ENCODE data around the gene HS6ST2. TPM values are rescaled to one million over a fixed set of nuclear protein-coding genes. Genes with fewer than 3 reads are reported as not detected.

The HS6ST2 gene
- total RNA-seq, 1 experiment from 2014 or later, result not detected

DNA sequence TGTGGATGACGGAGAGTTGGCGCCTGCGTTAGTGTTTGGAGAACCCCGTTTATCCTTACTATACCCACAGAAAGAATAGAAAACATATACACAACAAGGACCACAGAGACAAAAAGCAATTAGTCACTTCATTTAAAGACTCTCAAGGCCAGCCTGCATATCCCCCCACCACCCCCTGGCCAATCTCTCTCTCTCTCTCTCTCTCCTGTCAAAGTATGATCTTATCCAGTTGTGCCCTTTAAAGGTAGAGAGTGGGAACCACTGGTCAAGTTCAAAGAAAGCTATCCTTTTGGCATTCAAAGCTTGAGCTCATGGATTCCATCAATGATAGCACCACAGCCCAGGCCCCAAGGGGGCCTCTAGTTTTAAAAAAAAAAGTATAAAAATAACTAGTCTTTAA, 289.3 kb downstream of the HS6ST2 start:
- Histone ChIP-seq H3K27me3 (replicated peaks) (no peaks in the 10 kb centered on the region), H3K9me3 (replicated peaks) (no peaks in the 10 kb centered on the region), H3K27ac (no peak overlapping the region), H3K36me3 (no peaks in the 10 kb centered on the region), H3K4me3 (no peak overlapping the region), H3K4me1 (replicated peaks) (no peaks in the 10 kb centered on the region)
- no peak for DNase-seq (ENCODE audit: low read depth in 1 of 2, low spot score in 2 of 2)

- Histone ChIP-seq H3K4me3 (no peak overlapping the region), H3K27me3 (replicated peaks) (no peaks in the 10 kb centered on the region), H3K9me3 (replicated peaks) (no peaks in the 10 kb centered on the region), H3K4me1 (replicated peaks) (no peaks in the 10 kb centered on the region), H3K27ac (no peak overlapping the region), H3K36me3 (no peaks in the 10 kb centered on the region)
- no peak for DNase-seq (ENCODE audit: low read depth in 1 of 2, low spot score in 2 of 2)
Measured at GRCh38 chrX:132668178-132668577, 290.3 kb downstream of the HS6ST2 start.

GRCh38 chrX:132665676-132666075, 292.8 kb downstream of the HS6ST2 start:
- Histone ChIP-seq H3K27me3 (replicated peaks) (no peaks in the 10 kb centered on the region), H3K27ac (no peak overlapping the region), H3K9me3 (replicated peaks) (no peaks in the 10 kb centered on the region), H3K4me1 (replicated peaks) (no peaks in the 10 kb centered on the region), H3K36me3 (no peaks in the 10 kb centered on the region), H3K4me3 (no peak overlapping the region)
- DNase-seq (ENCODE audit: low read depth in 1 of 2, low spot score in 2 of 2), result no peak

DNA sequence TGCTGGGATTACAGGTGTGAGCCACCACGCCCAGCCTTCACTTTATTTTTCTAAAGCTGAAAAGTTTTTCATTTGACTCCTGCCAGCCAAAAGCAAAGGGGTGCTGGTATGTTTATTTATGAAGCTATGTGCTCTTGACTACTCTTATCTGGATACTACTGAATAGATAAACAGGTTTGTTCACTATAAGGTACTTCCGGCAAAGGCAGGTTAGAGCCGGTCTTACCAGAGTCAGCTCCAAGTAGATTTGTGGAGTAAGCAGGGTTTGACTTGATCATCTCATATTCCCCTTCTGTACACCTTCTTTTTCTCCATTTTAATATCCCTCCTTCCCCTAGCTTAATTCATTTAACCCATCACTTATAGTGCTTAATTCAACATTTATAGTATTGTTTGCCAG, 294.2 kb downstream of the HS6ST2 start:
- no peaks in the 10 kb centered on the region for H3K9me3 ChIP-seq (replicated peaks)
- no peaks in the 10 kb centered on the region for H3K27me3 ChIP-seq (replicated peaks)

GRCh38 chrX:132662844-132663243, 295.6 kb downstream of the HS6ST2 start:
- H3K4me3 ChIP-seq, result no peak overlapping the region
- H3K9me3 ChIP-seq (replicated peaks), result no peaks in the 10 kb centered on the region
- H3K27ac ChIP-seq, result no peak overlapping the region
- H3K27me3 ChIP-seq (replicated peaks), result no peaks in the 10 kb centered on the region
- no peak for DNase-seq (ENCODE audit: low read depth in 1 of 2, low spot score in 2 of 2)
- no peaks in the 10 kb centered on the region for H3K36me3 ChIP-seq
- H3K4me1 ChIP-seq (replicated peaks), result no peaks in the 10 kb centered on the region

More for the DNA sequence above, 294.2 kb downstream of the HS6ST2 start:
- Histone ChIP-seq H3K36me3 (no peaks in the 10 kb centered on the region), H3K4me1 (replicated peaks) (no peaks in the 10 kb centered on the region), H3K4me3 (no peak overlapping the region), H3K27ac (no peak overlapping the region)
- DNase-seq (ENCODE audit: low read depth in 1 of 2, low spot score in 2 of 2), result no peak

DNA sequence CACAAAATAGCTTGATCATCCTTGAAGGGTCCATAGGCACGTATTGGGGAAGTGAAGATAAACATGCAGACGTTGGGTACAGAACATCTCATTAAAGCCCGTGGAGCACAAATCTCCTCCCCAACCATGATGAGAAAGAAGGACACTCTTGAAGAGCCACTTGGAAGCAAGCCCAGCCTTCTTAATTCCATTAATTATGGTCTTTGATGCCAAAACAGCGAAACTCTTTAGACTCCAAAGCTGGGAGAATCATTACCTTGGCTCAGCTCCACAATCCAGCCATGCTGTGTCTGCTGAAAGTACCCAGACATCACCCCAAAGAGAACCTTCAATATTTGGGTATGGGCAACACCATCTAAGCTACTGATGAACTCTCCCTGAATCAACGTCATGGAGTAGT, 300.6 kb downstream of the HS6ST2 start:
- H3K4me1 ChIP-seq (replicated peaks), result no peaks in the 10 kb centered on the region
- H3K9me3 ChIP-seq (replicated peaks), result no peaks in the 10 kb centered on the region
- H3K27me3 ChIP-seq (replicated peaks), result no peaks in the 10 kb centered on the region
- H3K36me3 ChIP-seq, result no peaks in the 10 kb centered on the region
- H3K27ac ChIP-seq, result no peak overlapping the region
- no peak overlapping the region for H3K4me3 ChIP-seq
- no peak for DNase-seq (ENCODE audit: low read depth in 1 of 2, low spot score in 2 of 2)

DNA sequence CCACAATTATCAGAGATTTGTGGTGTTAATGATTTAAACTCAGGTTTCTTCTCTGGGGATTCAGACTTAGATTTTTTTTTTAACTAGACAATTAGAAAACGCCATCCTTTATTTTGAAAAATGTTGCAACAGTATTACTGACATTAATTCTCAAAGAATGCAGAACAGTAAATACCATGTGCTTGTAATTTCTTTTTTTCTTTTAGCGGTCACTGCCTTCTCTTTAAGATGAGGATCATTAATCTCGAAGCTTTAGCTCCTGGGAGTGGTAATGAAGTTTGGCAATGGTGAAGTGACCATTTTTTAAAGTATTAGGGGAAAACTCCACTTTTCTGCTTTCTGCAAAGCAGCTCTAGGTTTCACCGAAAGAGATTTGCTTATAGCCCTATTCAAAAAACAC, 305.6 kb downstream of the HS6ST2 start:
- no peak overlapping the region for H3K4me3 ChIP-seq
- H3K9me3 ChIP-seq (replicated peaks), result no peaks in the 10 kb centered on the region
- no peaks in the 10 kb centered on the region for H3K27me3 ChIP-seq (replicated peaks)
- no peaks in the 10 kb centered on the region for H3K4me1 ChIP-seq (replicated peaks)
- no peaks in the 10 kb centered on the region for H3K36me3 ChIP-seq
- DNase-seq (ENCODE audit: low read depth in 1 of 2, low spot score in 2 of 2), result no peak
- no peak overlapping the region for H3K27ac ChIP-seq

DNA sequence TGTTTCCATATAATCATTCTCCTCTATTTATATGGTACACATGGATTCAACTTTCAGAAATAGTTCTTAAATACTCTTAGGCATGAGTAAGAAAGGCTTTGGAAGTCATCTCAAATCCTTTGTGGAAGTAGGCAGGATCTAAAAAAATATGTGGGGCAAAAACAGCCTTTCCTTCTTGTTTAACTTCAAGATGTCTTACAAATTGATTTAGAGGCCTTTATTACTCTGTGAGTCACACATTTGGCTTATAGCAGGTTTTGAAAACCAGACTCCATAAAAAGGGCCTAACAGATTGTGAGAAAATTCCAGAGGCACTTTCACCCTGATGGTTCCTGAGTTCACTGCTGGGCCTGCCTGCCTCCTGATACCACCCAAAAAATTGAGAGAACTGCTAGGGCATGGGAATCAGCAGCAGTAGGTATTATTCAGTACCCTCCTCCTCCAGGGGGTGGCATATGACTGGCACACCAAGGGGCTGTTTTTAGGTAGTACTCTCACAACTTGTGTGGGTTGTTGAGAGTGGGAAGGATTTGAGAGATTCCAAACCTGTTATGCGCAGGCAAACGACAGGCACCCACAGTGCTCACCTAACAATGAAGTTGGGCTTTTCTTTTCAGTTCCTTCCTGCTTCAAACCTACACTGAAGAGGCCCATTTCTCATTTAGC, 306.9 kb downstream of the HS6ST2 start:
- no peak for DNase-seq (ENCODE audit: low read depth in 1 of 2, low spot score in 2 of 2)
- Histone ChIP-seq H3K4me1 (replicated peaks) (no peaks in the 10 kb centered on the region), H3K27me3 (replicated peaks) (no peaks in the 10 kb centered on the region), H3K9me3 (replicated peaks) (no peaks in the 10 kb centered on the region), H3K4me3 (no peak overlapping the region), H3K36me3 (no peaks in the 10 kb centered on the region), H3K27ac (no peak overlapping the region)

DNA sequence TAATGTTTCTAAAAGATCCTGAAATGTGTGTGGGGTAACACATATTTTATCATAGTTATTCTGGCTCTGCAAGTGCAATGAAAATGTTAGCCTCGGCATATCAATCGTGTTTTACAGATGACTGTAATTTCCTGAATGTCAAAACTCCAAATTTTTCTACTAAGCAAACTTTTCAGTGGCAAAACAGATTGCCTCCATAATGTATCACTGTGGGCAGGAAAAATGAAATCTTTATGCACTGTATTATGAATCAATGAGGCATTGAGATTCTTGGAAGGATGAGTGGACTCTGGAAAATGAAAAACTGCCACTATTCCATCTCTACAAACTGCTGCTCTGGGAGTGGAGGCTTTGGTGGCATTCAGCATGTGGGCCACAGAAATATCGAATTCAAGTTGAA, 309.5 kb downstream of the HS6ST2 start:
- Histone ChIP-seq H3K9me3 (replicated peaks) (no peaks in the 10 kb centered on the region), H3K27me3 (replicated peaks) (no peaks in the 10 kb centered on the region), H3K4me1 (replicated peaks) (no peaks in the 10 kb centered on the region), H3K4me3 (no peak overlapping the region), H3K36me3 (no peaks in the 10 kb centered on the region), H3K27ac (no peak overlapping the region)
- no peak for DNase-seq (ENCODE audit: low read depth in 1 of 2, low spot score in 2 of 2)

- DNase-seq (ENCODE audit: low read depth in 1 of 2, low spot score in 2 of 2), result no peak
- Histone ChIP-seq H3K4me1 (replicated peaks) (no peaks in the 10 kb centered on the region), H3K27ac (no peak overlapping the region), H3K9me3 (replicated peaks) (no peaks in the 10 kb centered on the region), H3K4me3 (no peak overlapping the region), H3K36me3 (no peaks in the 10 kb centered on the region), H3K27me3 (replicated peaks) (no peaks in the 10 kb centered on the region)
Measured at GRCh38 chrX:132639446-132639845, 319.0 kb downstream of the HS6ST2 start.

GRCh38 chrX:132638313-132638712, 320.1 kb downstream of the HS6ST2 start:
- H3K4me1 ChIP-seq (replicated peaks), result no peaks in the 10 kb centered on the region
- H3K27ac ChIP-seq, result no peak overlapping the region
- no peaks in the 10 kb centered on the region for H3K9me3 ChIP-seq (replicated peaks)
- no peak for DNase-seq (ENCODE audit: low read depth in 1 of 2, low spot score in 2 of 2)
- H3K4me3 ChIP-seq, result no peak overlapping the region
- no peaks in the 10 kb centered on the region for H3K27me3 ChIP-seq (replicated peaks)
- no peaks in the 10 kb centered on the region for H3K36me3 ChIP-seq

- Histone ChIP-seq H3K4me3 (no peak overlapping the region), H3K27me3 (replicated peaks) (no peaks in the 10 kb centered on the region), H3K27ac (no peak overlapping the region), H3K36me3 (no peaks in the 10 kb centered on the region), H3K9me3 (replicated peaks) (no peaks in the 10 kb centered on the region), H3K4me1 (replicated peaks) (no peaks in the 10 kb centered on the region)
- no peak for DNase-seq (ENCODE audit: low read depth in 1 of 2, low spot score in 2 of 2)
Measured at GRCh38 chrX:132636080-132636479, 322.3 kb downstream of the HS6ST2 start.

- no peaks in the 10 kb centered on the region for H3K27me3 ChIP-seq (replicated peaks)
- DNase-seq (ENCODE audit: low read depth in 1 of 2, low spot score in 2 of 2), result no peak
- no peaks in the 10 kb centered on the region for H3K9me3 ChIP-seq (replicated peaks)
- no peak overlapping the region for H3K4me3 ChIP-seq
- no peaks in the 10 kb centered on the region for H3K36me3 ChIP-seq
- no peak overlapping the region for H3K27ac ChIP-seq
- H3K4me1 ChIP-seq (replicated peaks), result no peaks in the 10 kb centered on the region
Measured at GRCh38 chrX:132634521-132634920, 323.9 kb downstream of the HS6ST2 start.

GRCh38 chrX:132631579-132632232, 326.7 kb downstream of the HS6ST2 start:
- DNase-seq (ENCODE audit: low read depth in 1 of 2, low spot score in 2 of 2), result peak in 1 of 2 experiments; percentile 8
- Histone ChIP-seq H3K27me3 (replicated peaks) (no peaks in the 10 kb centered on the region), H3K4me3 (no peak overlapping the region), H3K27ac (no peak overlapping the region), H3K9me3 (replicated peaks) (no peaks in the 10 kb centered on the region), H3K36me3 (no peaks in the 10 kb centered on the region), H3K4me1 (replicated peaks) (no peaks in the 10 kb centered on the region)

DNA sequence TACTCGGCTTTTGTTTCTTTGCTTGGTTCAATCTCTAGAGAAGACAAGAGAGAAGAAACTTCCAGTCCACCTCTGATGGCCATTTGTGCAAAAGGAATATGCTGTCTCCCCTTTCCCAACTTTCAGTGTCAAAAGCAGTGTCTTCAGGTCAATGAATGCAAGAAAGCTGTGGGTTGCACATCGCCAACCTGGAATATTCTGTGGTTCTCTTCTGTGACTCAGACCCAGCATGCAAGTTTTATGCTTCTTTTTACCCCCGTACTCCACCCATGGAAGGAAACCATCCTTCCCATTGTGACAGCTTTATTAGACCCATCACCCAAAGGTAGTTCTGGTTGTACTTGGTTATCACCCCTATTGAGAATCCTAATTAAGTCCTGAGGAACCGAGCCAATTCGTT, 334.0 kb downstream of the HS6ST2 start:
- no peak for DNase-seq (ENCODE audit: low read depth in 1 of 2, low spot score in 2 of 2)
- Histone ChIP-seq H3K27ac (no peak overlapping the region), H3K4me3 (no peak overlapping the region), H3K36me3 (no peaks in the 10 kb centered on the region), H3K9me3 (replicated peaks) (no peaks in the 10 kb centered on the region), H3K4me1 (replicated peaks) (no peaks in the 10 kb centered on the region), H3K27me3 (replicated peaks) (no peaks in the 10 kb centered on the region)
